Measurements from ENCODE around the gene ABI3BP.

DNA sequence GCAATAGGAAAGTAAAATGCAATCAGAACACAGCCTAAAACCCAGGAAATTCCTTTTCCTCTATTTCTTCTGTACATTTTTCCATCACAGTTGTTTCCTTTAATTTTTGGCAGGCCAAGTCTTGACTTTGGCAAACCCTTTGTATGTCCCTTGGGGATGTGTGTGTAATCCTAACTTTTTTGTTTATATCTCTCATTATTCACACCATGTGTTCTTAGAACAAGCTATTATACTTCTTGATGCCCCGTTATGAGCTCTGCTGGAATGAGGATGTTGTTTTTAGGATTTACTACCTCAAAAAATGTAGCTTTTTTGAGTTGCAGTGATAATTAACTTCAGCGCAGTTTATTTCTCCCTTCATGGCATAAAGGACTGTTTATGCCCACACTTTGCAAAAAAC lies 123.4 kb downstream of the ABI3BP start:
- TF ChIP-seq, protein P1, sequence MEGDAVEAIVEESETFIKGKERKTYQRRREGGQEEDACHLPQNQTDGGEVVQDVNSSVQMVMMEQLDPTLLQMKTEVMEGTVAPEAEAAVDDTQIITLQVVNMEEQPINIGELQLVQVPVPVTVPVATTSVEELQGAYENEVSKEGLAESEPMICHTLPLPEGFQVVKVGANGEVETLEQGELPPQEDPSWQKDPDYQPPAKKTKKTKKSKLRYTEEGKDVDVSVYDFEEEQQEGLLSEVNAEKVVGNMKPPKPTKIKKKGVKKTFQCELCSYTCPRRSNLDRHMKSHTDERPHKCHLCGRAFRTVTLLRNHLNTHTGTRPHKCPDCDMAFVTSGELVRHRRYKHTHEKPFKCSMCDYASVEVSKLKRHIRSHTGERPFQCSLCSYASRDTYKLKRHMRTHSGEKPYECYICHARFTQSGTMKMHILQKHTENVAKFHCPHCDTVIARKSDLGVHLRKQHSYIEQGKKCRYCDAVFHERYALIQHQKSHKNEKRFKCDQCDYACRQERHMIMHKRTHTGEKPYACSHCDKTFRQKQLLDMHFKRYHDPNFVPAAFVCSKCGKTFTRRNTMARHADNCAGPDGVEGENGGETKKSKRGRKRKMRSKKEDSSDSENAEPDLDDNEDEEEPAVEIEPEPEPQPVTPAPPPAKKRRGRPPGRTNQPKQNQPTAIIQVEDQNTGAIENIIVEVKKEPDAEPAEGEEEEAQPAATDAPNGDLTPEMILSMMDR (IDR thresholded peaks at IDR 0.05; ENCODE audit: low read length), result no peak
- TF ChIP-seq EZH2 (IDR thresholded peaks at IDR 0.05; ENCODE audit: borderline replicate concordance, low read length), result no peak

Measured in OCI-LY1 (cell line).